ENCODE results near the gene SRGAP1.
A peak's percentile ranks its signal among the peaks of the same experiment; 100 is the strongest.
"Not testable (repeated sequence)": the region's sequence is repeated elsewhere in the genome, so short reads cannot be mapped to it uniquely, and the experiment has no call there.

Gene SRGAP1

DNA sequence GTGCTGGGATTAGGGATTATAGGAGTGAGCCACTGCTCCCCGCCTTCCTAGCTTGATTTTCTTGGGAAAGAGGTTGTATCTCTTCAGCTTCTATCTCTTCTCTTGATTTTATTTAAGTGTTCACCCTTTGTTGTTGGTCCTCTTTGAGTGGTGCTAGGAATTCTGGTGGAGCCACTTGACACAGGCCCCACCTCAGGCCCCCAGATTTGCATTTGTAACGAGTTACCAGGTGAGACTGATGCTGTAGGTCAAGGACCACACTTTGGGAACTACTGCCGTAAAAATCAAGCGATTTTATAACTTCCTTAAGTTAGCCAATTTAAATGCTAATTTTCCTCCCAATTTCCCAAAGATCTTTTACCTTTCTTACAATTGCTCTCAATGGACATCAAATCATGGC is 26.3 kb downstream of the SRGAP1 start:
- DNase-seq (ENCODE audit: low spot score) = no peak

DNA sequence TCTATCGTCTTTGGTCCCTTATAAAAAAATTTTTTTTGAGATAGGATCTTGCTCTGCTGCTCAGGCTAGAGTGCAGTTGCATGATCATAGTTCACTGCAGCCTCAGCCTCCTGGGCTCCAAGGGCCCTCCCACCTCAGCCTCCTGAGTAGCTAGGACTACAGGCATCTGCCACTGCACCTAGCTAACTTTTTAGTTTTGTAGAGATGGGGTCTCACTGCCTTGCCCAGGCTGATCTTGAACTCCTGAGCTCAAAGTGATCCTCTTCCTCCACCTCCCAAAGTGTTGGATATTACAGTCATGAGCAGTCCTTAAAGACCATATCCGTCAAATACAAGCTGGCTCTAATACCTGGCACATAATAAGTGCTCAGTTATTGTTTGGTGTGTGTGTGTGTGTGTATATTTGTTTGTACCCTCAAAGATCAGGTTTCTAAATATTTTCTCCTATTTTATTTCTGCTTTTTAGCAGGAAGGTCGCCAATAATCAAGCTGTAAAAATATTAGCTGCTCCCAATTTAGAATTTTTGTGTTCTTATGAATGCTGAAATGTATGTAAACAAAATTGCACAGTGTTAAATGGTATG is 30.5 kb downstream of the SRGAP1 start:
- DNase-seq (ENCODE audit: low spot score) = no peak

DNA sequence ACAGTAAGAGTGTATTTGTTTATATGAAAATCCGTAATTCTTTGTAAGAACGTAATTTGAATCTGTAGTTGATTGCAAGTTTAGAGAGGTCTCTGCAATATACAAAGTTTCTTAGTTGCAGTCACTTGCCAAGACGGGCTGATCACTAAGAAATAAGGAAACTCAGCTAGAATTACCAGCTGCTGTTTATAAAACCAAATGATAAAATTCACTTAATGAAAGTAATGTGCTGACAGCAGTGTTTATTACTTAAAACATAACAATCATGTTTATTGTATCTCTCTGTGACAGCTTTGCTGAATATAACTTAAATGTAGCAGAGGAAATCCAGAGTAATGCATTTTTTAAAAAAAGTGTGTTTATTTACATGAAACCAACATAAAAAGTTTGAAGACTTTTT is 31.2 kb downstream of the SRGAP1 start:
- no peak for DNase-seq (ENCODE audit: low spot score)

DNA sequence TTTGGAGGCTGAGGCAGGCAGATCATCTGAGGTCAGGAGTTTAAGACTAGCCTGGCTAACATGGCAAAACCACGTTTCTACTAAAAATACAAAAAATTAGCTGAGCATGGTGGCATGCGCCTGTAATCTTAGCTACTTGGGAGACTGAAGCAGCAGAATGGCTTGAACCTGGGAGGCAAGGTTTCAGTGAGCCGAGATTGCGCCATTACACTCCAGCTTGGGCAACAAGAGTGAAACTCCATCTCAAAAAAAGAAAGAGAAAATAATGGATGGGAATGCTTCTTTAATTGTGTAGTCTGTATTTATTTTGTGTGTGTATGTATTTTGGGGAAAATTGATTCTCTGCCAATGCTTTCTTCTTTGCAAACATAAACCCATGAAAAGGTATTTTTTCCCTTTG is 32.5 kb downstream of the SRGAP1 start:
- no peak for DNase-seq (ENCODE audit: low spot score)

DNA sequence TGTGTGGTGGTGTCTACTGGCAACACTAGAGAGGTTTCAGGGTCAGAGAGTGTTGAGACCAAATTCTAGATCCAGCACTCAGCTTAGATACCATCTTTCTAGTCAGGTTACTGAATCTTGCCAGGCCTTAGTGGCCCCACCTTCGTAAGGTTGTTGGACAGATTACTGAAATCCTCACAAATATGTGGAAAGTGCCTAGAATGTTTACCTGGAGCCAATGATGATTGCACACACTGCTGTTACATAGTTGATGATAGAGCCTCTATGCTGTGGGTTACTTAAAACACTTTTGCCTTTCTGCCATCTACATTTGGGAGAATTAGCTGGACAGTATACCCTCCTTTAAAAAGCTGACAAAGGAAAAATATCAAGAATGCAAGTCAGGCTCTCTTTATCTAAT is 33.2 kb downstream of the SRGAP1 start:
- DNase-seq (ENCODE audit: low spot score) = no peak

DNA sequence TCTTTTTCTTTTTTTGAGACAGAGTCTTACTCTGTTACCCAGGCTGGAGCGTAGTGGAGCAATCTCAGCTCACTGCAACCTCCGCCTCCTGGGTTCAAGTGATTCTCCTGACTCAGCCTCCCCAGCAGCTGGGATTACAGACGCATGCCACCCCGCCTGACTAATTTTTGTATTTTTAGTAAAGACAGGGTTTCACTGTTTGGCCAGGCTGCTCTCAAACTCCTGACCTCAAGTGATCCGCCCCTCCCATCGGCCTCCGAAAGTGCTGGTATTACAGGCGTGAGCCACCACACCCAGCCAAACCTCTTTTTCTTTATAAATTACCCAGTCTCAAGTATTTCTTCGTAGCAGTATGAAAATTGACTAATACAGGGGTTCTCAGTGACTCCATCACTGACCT is 35.7 kb downstream of the SRGAP1 start:
- DNase-seq (ENCODE audit: low spot score) = not testable (repeated sequence)

DNA sequence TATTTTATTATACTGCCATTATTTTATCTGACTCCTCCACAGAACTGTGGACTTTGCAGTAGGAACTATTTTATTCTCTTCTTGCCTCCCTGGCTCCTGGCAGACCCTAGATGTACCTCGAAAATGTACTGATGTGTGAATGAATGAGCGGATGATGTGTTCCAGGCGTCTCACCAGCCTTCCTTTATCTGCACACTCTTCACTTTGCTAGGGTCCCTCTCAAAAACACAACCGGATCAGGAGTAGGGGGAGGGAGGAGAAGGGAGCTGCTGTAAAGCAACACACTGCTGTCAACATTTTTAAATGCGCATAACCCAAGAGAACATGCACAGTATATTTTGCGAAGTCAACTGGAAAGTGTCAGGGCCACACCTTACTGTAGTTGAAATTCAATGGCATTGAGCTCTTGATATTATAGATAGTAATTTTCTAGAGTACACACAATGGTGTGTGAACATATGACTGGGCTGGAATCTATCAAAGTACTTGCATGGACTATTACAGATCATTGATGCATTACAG is 36.3 kb downstream of the SRGAP1 start:
- DNase-seq (ENCODE audit: low spot score) = no peak

DNA sequence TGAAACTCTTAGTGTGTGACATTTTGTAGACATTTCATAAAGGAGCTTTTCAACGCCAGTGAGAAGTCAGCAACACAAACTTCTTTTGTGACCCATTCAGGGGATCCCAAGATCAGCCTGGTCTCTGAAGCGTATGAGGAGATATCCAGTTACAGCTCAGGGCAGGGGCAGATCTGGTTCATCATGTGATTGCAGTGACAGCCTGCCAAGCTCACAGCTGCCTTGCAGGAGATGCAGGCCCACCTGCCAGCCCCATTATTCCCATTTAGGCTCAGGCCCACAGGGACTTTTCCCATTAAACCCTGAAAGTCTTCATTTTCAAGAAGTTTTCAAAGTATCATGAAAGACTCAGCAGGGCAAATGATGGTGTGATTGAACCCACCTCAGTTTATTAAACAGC is 38.3 kb downstream of the SRGAP1 start:
- DNase-seq (ENCODE audit: low spot score) = no peak

DNA sequence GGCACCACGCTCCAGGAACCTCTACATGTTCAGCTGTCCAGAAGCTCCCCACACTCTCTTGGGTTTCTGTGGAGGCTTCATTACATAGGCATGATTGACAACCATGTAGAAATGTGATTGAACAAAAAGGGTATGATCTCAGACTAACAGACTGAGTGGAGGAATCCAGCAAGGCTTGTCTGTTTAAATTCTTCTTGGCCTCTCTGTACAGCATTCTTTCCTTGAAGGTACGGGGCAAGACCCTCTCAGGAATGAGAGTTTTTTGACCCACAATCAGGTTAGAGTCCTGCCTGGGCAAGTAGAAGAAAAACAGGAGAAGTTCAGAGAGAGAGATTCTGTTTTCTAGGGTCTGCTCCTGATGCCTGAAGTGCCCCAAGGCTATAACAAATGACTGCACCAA is 40.9 kb downstream of the SRGAP1 start:
- DNase-seq (ENCODE audit: low spot score) = no peak

DNA sequence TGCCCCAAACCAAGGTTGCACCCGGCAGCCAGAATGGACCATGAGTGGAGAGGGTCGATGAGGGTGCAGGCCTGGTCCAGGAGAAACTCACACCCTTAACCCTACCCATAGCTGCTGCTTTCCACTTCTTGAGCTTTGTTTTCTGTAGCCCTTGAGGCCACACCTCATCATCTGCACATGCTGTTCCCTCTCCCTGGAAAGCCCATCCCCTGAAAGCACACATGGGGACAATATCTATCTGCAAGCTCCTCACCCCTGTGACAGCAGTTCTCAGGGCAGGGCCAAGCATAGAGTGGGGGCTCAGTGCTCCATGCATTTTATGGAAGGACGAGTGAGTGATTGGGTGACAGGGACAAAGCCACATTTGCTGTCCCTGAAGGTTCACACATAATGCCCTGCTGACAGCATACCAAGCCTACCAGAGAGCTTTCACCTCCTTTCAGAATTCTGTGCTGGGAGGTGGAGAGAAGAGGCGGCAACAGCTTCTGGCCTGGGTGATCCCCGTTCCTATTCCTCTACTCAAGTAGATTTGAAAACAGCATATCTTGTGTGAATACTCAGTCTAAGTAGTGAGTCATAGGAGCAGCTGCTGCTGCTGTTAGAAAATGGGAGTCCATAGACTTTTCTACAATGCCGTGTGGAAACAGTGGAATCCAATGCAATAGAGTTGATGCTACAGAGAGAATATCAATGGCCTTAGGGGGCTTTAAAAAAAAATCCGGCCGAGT is 44.6 kb downstream of the SRGAP1 start:
- peak; percentile 67 for DNase-seq (ENCODE audit: low spot score)

DNA sequence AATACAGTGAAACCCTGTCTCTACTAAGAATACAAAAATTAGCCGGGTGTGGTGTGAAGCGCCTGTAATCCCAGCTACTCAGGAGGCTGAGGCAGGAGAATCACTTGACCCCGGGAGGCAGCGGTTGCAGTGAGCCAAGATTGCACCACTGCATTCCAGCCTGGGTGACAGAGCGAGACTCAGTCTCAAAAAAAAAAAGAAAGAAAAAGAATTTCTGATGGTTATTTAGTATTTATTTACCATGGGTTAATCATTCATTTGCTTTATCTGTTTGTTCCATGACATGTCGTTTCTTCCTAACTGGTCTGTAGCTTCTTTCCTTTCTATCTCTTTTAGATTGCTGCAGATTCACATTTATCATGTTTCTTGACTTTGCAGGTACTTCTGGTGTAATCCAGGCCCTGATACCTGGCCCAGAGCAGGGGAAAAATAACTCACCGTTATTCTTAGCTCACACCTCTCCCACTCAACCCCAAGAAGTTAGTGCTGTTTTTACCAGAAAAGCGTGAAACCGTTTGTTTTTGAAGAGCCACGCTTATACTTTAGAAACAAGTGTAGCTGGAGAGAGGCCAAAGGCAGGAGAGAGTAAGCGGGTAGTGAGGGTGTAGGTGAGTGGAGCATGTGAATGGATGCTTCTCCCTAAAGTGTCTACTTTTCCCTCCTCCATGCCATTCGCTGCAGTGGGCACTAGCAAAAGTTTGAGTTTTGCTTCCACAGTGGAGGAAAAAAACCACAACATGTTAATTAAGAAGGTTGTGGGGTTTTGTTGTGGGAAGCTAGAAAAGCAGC is 45.4 kb downstream of the SRGAP1 start:
- DNase-seq (ENCODE audit: low spot score) = no peak

DNA sequence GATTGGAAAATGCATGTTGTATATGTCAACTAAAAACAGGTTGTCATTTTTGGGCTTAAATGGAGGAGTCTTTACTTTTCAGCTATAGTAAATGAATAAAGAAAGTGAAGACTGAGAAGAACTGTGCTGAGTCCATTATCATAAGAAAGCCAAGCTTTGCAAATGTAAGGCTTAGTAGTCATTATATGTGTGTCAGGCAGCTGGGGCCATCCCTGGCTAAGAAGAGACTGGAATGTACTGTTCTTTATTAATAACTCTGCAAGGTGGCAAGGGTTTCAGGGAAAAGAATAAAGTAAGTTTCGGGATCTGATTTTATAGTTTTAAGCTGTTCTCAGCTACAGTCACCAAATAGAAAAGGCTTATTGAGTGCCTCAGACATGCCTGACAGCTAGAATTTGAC is 48.7 kb downstream of the SRGAP1 start:
- no peak for DNase-seq (ENCODE audit: low spot score)

DNA sequence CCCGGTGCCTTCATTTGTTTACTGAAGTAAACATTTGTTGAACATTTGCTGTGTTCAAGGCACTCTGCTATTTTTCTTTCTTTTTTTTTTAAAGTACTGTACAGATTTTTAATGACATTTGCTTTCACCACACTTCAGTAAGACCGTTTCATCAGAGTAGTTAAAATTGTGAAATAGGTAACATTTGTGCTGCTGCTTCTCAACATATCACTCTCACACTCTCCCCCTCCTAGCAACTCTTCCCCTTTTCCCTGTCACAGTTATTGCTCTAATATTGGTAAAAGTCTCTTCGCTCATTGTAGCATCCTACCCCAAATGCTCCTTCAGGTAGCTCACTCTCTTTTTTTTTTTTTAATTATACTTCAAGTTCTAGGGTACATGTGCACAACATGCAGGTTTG is 49.6 kb downstream of the SRGAP1 start:
- DNase-seq (ENCODE audit: low spot score) = no peak

DNA sequence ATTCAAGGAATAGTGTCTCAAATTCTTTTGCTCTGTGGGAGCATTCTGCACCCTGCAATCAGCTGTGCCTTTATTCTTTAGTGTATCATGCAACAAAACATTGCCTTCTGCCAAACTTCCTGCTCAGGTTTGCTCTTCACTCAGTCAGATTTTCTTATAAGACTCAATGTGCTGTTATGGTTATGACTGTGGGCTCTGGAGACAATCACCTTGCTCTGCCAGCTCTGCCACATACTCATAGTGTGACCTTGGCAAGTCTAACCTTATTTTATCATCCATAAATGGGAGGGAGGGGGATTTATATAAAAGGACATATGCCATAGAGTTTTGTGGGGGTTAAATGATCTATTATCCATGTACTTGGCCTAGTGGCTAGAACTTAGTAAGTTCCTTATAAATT is 51.3 kb downstream of the SRGAP1 start:
- DNase-seq (ENCODE audit: low spot score) = no peak

DNA sequence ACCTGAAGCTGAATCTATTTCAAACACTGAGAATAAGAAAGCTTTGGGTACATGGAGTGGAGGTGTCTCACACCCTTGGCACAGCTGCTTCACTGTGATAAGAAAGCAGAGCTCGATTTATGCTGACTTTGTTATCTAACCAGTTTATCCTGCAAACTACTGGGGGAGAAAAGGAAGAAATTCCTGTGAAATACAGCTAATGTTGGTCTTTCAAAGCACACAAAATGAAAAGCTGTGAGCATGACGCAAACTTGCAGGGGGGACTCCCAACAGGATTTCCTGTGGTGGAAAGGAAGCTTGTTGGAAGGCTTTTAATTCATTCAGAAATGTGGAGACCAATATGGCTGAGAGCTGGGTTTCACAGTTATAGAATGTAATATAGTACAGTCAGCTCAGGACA is 53.4 kb downstream of the SRGAP1 start:
- no peak for DNase-seq (ENCODE audit: low spot score)

DNA sequence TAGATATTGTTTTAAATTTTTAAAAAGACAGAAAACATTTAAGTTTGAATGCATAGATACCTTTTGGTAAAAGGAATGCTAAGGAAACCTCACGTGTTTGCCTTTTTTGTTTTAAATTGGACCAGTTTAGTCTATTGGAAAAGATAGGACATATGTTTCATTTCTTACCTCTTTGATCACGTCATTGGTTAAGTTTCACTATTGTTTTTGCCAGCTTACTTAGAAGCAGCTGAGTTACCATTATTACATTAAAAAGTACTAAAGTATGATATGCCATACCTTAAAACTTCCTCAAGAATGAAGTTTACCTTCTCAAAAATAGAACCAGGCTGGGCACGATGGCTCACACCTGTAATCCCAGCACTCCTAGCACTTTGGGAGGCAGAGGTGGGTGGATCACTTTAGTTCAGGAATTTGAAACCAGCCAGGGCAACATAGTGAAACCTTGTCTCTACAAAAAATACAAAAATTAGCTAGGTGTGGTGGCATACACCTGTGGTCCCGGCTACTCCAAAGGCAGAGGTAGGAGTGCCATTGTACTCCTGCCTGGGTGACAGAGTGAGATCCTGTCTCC is 54.4 kb downstream of the SRGAP1 start:
- no peak for DNase-seq (ENCODE audit: low spot score)

DNA sequence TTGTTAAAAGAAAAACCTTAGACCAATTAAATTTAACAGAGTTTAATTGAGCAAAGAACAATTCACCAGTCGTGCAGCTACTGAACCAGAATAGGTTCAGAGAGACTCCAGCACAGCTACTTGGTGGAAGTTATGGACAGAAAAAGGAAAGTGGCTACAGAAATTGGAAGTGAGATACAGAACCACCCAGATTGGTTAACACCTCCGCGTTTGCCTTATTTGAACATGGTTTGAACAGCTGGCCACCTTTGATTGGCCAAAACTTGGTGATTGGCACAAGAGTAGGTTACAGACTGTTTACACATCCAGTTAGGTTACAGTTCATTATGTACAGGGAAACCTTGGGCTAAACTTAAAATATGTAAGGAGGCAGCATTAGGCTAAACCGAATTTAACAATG is 54.9 kb downstream of the SRGAP1 start:
- DNase-seq (ENCODE audit: low spot score) = no peak

DNA sequence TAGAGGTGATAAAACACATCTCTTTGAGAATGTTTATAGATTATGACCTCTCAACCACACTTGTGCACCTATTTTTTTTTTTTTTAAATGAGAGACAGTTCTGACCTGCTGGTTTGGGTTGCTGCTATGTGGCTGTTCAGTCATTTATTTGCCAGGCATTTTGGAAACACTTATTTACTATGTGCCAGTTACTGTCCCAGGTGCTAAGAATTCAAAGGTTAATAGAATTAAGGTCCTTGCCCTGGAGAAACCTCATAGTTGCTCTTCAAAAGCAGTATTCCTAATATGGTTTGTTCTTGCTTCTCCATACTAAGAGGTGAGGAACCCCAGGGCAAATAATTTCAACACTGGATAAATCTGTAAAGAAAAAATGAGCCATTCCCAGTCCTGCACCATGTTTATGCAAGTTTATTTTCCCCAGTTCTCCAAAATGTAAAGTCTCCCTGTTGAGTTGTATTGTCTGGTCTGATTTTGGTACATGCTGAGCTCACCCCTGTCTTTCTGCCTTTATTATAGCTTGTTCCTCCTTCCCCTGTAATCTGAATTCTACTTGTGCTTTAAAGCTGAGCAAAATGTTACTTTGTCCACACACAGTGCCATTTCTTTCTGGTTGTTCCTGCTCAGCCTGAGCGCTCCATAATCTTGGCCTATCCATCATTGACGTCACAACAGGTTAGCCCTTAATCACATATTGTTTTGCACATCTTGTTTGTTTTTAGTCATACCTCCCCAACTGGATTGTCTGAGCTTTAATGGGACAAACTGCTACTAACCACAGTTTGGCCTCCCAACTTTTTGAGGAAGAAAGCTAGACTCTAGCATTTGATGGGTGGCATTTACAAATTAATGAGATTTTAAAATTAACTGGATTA is 56.7 kb downstream of the SRGAP1 start:
- DNase-seq (ENCODE audit: low spot score) = no peak

DNA sequence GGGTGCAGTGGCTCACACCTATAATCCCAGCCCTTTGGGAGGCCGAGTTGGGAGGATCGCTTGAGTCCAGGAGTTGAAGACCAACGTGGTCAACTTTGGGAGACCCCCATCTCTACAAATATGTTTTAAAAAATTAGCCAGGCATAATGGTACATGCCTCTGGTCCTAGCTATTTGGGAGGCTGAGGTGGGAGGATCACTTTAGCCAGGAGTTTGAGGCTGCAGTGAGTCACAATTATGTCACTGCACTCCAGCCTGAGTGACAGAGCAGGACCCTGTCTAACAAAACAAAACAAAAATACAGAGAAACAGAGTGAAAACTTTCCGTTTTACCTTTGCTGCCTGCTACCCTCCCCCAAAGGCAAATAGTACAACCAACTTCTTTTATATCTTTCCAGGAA is 60.2 kb downstream of the SRGAP1 start:
- no peak for DNase-seq (ENCODE audit: low spot score)

DNA sequence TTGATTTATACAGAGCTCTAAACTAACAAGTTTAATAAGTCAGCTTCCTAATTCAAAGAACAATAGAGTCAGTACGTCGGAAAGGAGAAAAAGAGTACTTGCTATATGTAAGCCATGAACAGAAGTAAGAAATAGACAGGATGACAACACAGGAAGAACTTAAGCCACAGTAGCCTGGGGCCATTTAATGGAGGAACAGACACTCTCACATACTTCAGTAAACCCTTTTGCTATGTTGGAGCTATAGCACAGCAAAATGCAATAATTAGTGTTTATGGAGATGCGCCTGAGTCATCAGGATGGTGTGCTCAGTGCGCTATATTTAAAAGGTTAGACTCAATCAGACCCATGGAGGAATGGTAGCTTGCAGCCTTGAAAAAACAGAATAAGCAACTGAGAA is 61.0 kb downstream of the SRGAP1 start:
- no peak for DNase-seq (ENCODE audit: low spot score)

DNA sequence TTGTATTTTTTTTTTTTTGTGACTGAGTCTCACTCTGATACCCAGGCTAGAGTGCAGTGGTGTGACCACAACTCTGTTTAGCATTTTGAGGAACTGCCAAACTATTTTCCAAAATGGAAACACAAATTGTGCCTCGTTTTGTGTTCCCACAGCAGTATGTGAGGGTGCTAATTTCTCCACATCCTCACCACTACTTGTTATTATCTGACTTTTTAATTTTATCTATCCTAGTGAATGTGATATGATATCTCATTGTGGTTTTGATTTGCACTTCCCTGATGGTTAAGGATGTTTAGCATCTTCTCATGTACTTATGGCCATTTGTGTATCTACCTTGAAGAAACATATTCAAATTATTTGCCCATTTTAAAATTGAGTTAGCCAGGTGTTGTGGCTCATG is 62.4 kb downstream of the SRGAP1 start:
- DNase-seq (ENCODE audit: low spot score) = no peak

DNA sequence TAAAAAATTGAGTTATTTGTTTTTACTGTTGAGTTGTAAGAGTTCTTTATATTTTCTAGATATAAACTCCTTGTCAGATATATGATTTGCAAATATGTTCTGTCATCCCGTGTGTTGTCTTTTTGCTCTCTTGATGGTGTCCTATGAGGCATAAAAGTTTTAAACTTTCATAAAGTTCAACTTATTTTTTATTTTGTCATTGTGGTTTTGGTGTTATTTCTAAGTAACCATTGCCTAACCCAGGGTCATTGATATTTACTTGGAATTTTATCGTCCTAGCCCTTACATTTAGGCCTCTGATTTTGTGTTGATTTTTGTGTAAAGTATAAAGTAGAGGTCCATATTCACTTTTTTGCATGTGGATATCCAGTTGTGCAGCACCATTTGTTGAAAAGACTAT is 63.1 kb downstream of the SRGAP1 start:
- no peak for DNase-seq (ENCODE audit: low spot score)
